Trophoblast cell (in vitro differentiated cells and primary cell): Measurements from ENCODE around the gene PRUNE2.
A peak's percentile ranks its signal among the peaks of the same experiment; 100 is the strongest.

ENCODE experiments used
- DNase-seq, 2 donors: peaks; one replicate each; pipeline ENCODE4 v3.0.0-alpha.2; 2016
- H2AFZ ChIP-seq: 2 replicates; pipeline ENCODE4 v1.6.1; 2013; ENCODE audit warnings: low read length, moderate library complexity, mild to moderate bottlenecking; ENCODE audit not compliant: insufficient read depth, poor library complexity
- H2AK5ac ChIP-seq: 2 replicates; pipeline ENCODE4 v1.6.1; 2013; ENCODE audit warnings: mild to moderate bottlenecking, low read length
- H2BK120ac ChIP-seq: 2 replicates; pipeline ENCODE4 v1.6.1; 2013; ENCODE audit warnings: low read length, mild to moderate bottlenecking, moderate library complexity; ENCODE audit not compliant: insufficient read depth, poor library complexity
- H2BK12ac ChIP-seq: 2 replicates; pipeline ENCODE4 v1.6.1; 2013; ENCODE audit warnings: mild to moderate bottlenecking, low read length, moderate library complexity
- H2BK5ac ChIP-seq: 2 replicates; pipeline ENCODE4 v1.6.1; 2013; ENCODE audit warnings: low read length, low read depth, moderate library complexity, mild to moderate bottlenecking; ENCODE audit not compliant: poor library complexity
- H3K14ac ChIP-seq: 2 replicates; pipeline ENCODE4 v1.6.1; 2013; ENCODE audit warnings: mild to moderate bottlenecking, low read length
- H3K18ac ChIP-seq: 2 replicates; pipeline ENCODE4 v1.6.1; 2013; ENCODE audit warnings: mild to moderate bottlenecking, low read length
- H3K23ac ChIP-seq: 2 replicates; pipeline ENCODE4 v1.6.1; 2013; ENCODE audit warnings: low read length
- H3K27ac ChIP-seq: 2 replicates; pipeline ENCODE4 v1.5.1; 2013; ENCODE audit warnings: low read depth, mild to moderate bottlenecking, inconsistent platforms, low read length, moderate library complexity
- H3K27me3 ChIP-seq: 2 replicates; pipeline ENCODE4 v1.6.1; 2013; ENCODE audit warnings: inconsistent platforms, mild to moderate bottlenecking, low read length, moderate library complexity; ENCODE audit not compliant: insufficient read depth
- H3K36me3 ChIP-seq, 2 experiments: 1 replicate in 1 of 2; 2 replicates in 1 of 2; pipeline ENCODE4 v1.6.1; 2013; ENCODE audit warnings: low read length in 2 of 2, mild to moderate bottlenecking in 2 of 2, moderate library complexity in 1 of 2; ENCODE audit not compliant: insufficient read depth in 2 of 2, control insufficient read depth in 1 of 2
- H3K4ac ChIP-seq: 2 replicates; pipeline ENCODE4 v1.6.1; 2013; ENCODE audit warnings: low read depth, mild to moderate bottlenecking, low read length, moderate library complexity
- H3K4me1 ChIP-seq, 2 experiments: 1 replicate in 1 of 2; 2 replicates in 1 of 2; pipeline ENCODE4 v1.6.1; 2013; ENCODE audit warnings: low read length in 2 of 2, mild to moderate bottlenecking in 2 of 2, moderate library complexity in 1 of 2; ENCODE audit not compliant: insufficient read depth in 2 of 2, control insufficient read depth in 1 of 2
- H3K4me2 ChIP-seq: 2 replicates; pipeline ENCODE4 v1.6.1; 2013; ENCODE audit warnings: inconsistent platforms, mild to moderate bottlenecking, low read length, moderate library complexity
- H3K4me3 ChIP-seq: 2 replicates; pipeline ENCODE4 v1.5.1; 2013; ENCODE audit warnings: mild to moderate bottlenecking, low read depth, low read length, inconsistent platforms
- H3K79me1 ChIP-seq: one replicate; pipeline ENCODE4 v1.6.1; 2013; ENCODE audit warnings: low read length
- H3K79me2 ChIP-seq: 2 replicates; pipeline ENCODE4 v1.6.1; 2013; ENCODE audit warnings: low read length, mild to moderate bottlenecking; ENCODE audit not compliant: control insufficient read depth, insufficient read depth, poor library complexity
- H3K9ac ChIP-seq: 2 replicates; pipeline ENCODE4 v1.6.1; 2013; ENCODE audit warnings: mild to moderate bottlenecking, low read length
- H3K9me3 ChIP-seq: 2 replicates; pipeline ENCODE4 v1.6.1; 2013; ENCODE audit warnings: low read depth, mild to moderate bottlenecking, control low read depth, inconsistent platforms, low read length; ENCODE audit not compliant: insufficient read depth
- H4K12ac ChIP-seq: 2 replicates; pipeline ENCODE4 v1.6.1; 2013; ENCODE audit warnings: low read depth, mild to moderate bottlenecking, low read length, moderate library complexity
- H4K8ac ChIP-seq: 2 replicates; pipeline ENCODE4 v1.6.1; 2013; ENCODE audit warnings: low read depth, mild to moderate bottlenecking, low read length, moderate library complexity
- H4K91ac ChIP-seq: one replicate; pipeline ENCODE4 v1.6.1; 2013; ENCODE audit warnings: low read depth, mild to moderate bottlenecking, low read length, moderate library complexity
- WGBS: extraction: QIAGEN DNeasy Blood & Tissue Kit; methylation state at CpG from one replicate; pipeline ENCODE4 v1.1.7; 2013; ENCODE audit warnings: missing lambda C conversion rate; ENCODE audit not compliant: insufficient read length, insufficient coverage; ENCODE audit errors: extremely low coverage; 5-methylcytosine and 5-hydroxymethylcytosine counted together

The PRUNE2 gene

DNA sequence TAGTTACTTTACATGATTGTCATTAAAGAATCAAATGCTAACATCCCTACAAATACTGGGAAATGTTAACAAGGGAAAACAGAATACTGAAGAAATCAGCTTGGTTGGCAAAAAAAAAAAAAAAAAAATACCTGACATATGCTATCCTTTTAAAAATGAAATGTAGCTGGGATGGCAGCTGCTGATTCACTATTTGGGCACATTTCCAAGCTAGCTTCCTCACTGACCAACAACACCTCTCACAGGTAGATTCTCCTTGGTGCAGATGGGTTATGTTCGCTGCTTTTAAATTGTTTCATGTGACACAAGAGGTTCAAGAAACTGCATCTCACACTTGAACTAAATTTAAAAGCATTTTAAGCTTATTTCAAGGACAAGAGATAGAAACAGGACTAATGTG lies 6.1 kb upstream of the PRUNE2 start:
- Histone ChIP-seq H3K9ac (no peak overlapping the region), H2BK5ac (no peak overlapping the region), H3K27me3 (no peaks in the 10 kb centered on the region), H3K4me1 (peaks cover 4 to 6% of the 10 kb centered on the region in 2 experiments), H2AK5ac (no peak overlapping the region), H3K9me3 (peaks cover 2% of the 10 kb centered on the region), H3K36me3 (no peaks in the 10 kb centered on the region), H3K18ac (no peak overlapping the region), H3K27ac (no peak overlapping the region), H2AFZ (no peak overlapping the region), H2BK12ac (no peak overlapping the region), H4K12ac (no peak overlapping the region), H3K23ac (no peak overlapping the region), H3K79me1 (no peaks in the 10 kb centered on the region), H3K4ac (no peak overlapping the region), H3K4me3 (no peak overlapping the region), H4K91ac (no peak overlapping the region), H3K4me2 (no peak overlapping the region), H2BK120ac (no peak overlapping the region), H3K14ac (no peak overlapping the region), H3K79me2 (no peaks in the 10 kb centered on the region), H4K8ac (no peak overlapping the region)
- no CpG with 5 or more reads among the region's 1 CpG for WGBS
- DNase-seq, result no peak

DNA sequence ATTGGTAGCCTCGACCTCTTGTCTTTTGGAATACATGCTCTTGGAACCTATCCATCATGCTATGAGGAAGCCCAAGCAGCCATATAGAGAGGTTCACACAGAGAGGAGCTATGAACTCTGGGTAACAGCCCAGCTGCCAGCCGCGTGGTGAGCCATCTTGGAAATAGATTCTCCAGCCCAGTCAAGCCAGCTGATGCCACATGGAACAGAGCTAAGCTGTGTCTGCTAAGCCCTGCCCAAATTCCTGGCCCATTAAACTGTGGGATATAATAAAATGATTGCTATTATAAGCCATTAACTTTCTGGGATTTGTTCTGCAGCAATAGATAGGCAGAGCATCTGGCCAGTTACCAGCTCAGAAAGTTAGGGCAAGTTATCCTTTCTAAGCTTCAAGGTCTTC lies 4.9 kb upstream of the PRUNE2 start:
- no peaks in the 10 kb centered on the region for H3K36me3 ChIP-seq
- H2BK120ac ChIP-seq, result no peak overlapping the region
- H3K27ac ChIP-seq, result no peak overlapping the region
- H3K27me3 ChIP-seq, result no peaks in the 10 kb centered on the region
- H3K9me3 ChIP-seq, result peaks cover 4% of the 10 kb centered on the region
- no peaks in the 10 kb centered on the region for H3K79me1 ChIP-seq
- no peaks in the 10 kb centered on the region for H3K79me2 ChIP-seq
- no peak overlapping the region for H4K91ac ChIP-seq
- H3K4me3 ChIP-seq, result no peak overlapping the region
- no peak overlapping the region for H4K8ac ChIP-seq
- peaks cover 3 to 4% of the 10 kb centered on the region in 2 experiments for H3K4me1 ChIP-seq
- no peak overlapping the region for H3K9ac ChIP-seq
- no peak for DNase-seq
- no peak overlapping the region for H2AFZ ChIP-seq
- no CpG with 5 or more reads among the region's 3 CpGs for WGBS
- H3K14ac ChIP-seq, result no peak overlapping the region
- no peak overlapping the region for H3K4me2 ChIP-seq
- no peak overlapping the region for H3K23ac ChIP-seq
- no peak overlapping the region for H2AK5ac ChIP-seq
- no peak overlapping the region for H3K18ac ChIP-seq
- no peak overlapping the region for H3K4ac ChIP-seq
- H4K12ac ChIP-seq, result no peak overlapping the region
- no peak overlapping the region for H2BK12ac ChIP-seq
- no peak overlapping the region for H2BK5ac ChIP-seq

GRCh38 chr9:76906647-76906975 lies 697 bp upstream of the PRUNE2 start:
- Histone ChIP-seq H3K79me1 (no peaks in the 10 kb centered on the region), H2BK120ac (no peak overlapping the region), H3K9ac (no peak overlapping the region), H3K4me2 (peak overlapping the region; percentile 83), H3K14ac (no peak overlapping the region), H3K36me3 (no peaks in the 10 kb centered on the region), H3K4me1 (peaks cover 8 to 11% of the 10 kb centered on the region in 2 experiments), H4K12ac (no peak overlapping the region), H3K23ac (no peak overlapping the region), H2BK5ac (no peak overlapping the region), H3K4ac (no peak overlapping the region), H2AFZ (no peak overlapping the region), H3K9me3 (peaks cover 4% of the 10 kb centered on the region), H3K18ac (no peak overlapping the region), H2AK5ac (no peak overlapping the region), H3K27me3 (peaks cover 4% of the 10 kb centered on the region), H3K79me2 (no peaks in the 10 kb centered on the region), H2BK12ac (no peak overlapping the region), H3K4me3 (no peak overlapping the region), H3K27ac (no peak overlapping the region), H4K91ac (no peak overlapping the region), H4K8ac (no peak overlapping the region)
- DNase-seq, result no peak
- no CpG with 5 or more reads among the region's 5 CpGs for WGBS

DNA sequence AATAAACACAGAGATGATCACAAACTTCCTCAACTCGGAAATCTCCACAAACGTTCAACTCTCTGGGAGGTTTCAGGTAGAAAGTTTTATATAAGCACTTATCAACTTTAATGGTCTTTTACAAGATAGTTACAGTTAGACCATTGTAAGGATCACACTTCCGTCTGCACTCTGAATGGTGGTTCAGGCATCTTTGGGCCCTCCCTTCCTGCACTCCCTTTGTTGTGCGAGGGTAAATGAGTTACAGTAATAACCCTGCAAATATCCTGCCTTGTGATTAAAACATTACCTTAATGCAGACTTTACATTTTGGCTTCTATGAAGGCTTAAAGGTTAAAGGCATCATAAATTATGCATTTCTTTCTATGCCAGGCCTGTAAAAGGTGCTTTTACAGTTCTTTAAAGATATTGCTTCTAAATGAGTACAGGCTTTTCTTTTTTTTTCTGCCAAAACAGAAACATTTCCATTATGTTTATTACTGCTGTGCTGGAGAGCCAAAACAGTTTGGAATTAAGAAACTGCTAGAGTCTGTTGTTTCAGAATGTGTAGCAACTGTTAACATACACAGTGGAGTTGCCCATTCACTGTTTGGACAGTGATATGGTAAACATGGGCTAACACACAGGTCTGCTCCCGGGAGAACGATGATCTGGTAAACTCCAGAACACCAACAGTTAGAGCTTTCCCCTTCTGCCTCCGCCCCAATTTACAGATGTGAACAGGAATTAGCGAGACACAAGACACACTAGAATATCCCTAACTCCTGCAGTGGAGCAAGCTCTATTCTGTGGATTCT lies 1.1 kb downstream of the PRUNE2 start:
- no peak for DNase-seq
- H3K18ac ChIP-seq, result no peak overlapping the region
- no peak overlapping the region for H2AFZ ChIP-seq
- H2BK5ac ChIP-seq, result no peak overlapping the region
- no peak overlapping the region for H2BK12ac ChIP-seq
- WGBS, result no CpG with 5 or more reads among the region's 8 CpGs
- no peak overlapping the region for H3K23ac ChIP-seq
- H3K9me3 ChIP-seq, result peaks cover 2% of the 10 kb centered on the region
- no peaks in the 10 kb centered on the region for H3K36me3 ChIP-seq
- H4K8ac ChIP-seq, result no peak overlapping the region
- H3K4me1 ChIP-seq, result peaks cover 8 to 11% of the 10 kb centered on the region in 2 experiments
- H3K4me3 ChIP-seq, result no peak overlapping the region
- no peak overlapping the region for H3K4ac ChIP-seq
- H4K91ac ChIP-seq, result no peak overlapping the region
- H3K14ac ChIP-seq, result no peak overlapping the region
- H3K79me1 ChIP-seq, result no peaks in the 10 kb centered on the region
- H4K12ac ChIP-seq, result no peak overlapping the region
- H3K27me3 ChIP-seq, result peaks cover 4% of the 10 kb centered on the region
- H3K9ac ChIP-seq, result no peak overlapping the region
- H3K4me2 ChIP-seq, result peak overlapping the region; percentile 83
- no peak overlapping the region for H3K27ac ChIP-seq
- no peak overlapping the region for H2BK120ac ChIP-seq
- no peak overlapping the region for H2AK5ac ChIP-seq
- H3K79me2 ChIP-seq, result no peaks in the 10 kb centered on the region
